GM13977 (cell line): Measurements from ENCODE around the gene MYLK4.

Source experiments
- DNase-seq: peaks from one replicate; pipeline ENCODE4 v3.0.0; 2012; ENCODE audit warnings: low spot score
- in situ Hi-C: fragments of 300-500 bp; cut with MboI; formaldehyde crosslinking; loops from one replicate; pipeline ENCODE4 v1.12.0; 2022; ENCODE audit warnings: low sequenced_read_pairs, low pct_unique_long_range_greater_than_20kb, mixed read lengths, inconsistent platforms; ENCODE audit not compliant: unreplicated experiment
- TF ChIP-seq, protein P1 (sequence below): IDR thresholded peaks from 2 replicates; pipeline ENCODE4 v1.5.1; 2012; ENCODE audit warnings: mild to moderate bottlenecking, control low read depth; ENCODE audit not compliant: insufficient read depth; ENCODE audit errors: extremely low read depth, missing control alignments

The MYLK4 gene

DNA sequence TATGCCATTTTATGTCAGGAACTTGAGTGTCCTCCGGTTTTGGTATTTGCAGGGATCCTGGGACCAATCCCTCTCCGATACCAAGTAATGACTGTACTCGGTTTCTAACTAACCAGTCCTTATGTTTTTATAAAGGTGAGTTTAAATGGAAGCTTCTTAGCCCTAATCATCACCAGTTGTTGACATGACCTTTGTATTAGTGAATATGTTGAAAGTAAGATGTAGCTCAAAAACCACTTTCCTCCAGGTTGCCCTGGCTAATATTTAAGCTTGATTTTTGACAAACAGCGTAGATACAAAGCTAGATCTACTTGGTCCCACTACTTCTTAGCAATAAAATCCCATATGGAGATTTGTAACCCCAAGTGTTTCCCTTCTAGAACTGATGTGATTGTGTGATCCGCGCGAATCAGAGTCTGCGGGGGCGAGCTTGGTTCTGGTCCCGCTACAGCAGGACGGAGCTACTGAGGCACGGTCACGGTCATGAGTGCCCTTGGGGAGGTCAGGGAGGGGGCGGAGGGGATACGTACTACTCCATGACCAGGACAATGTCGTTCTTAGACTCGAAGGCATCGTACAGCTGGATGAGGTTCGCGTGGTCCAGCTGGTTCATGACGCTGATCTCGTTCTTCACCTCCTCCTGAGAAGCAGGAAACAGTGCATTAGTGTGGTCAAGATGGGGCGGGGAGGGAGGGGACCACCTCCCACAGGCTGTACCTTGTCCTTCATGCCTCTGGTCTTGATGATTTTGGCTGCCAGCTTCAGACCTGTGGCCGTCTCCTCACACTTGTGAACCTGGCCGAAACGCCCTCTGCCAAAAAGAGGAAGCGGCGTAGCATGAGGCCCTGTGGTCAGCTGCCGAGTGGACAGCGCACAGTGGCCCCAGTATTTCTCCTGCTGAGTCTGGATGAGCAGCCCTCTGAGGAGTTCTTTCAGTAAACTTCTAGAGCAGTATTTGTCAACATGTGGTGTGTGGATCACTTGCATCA is 65.7 kb downstream of the MYLK4 start:
- in situ Hi-C loops, result no loop called here
- DNase-seq, result no peak
- TF ChIP-seq, protein P1, sequence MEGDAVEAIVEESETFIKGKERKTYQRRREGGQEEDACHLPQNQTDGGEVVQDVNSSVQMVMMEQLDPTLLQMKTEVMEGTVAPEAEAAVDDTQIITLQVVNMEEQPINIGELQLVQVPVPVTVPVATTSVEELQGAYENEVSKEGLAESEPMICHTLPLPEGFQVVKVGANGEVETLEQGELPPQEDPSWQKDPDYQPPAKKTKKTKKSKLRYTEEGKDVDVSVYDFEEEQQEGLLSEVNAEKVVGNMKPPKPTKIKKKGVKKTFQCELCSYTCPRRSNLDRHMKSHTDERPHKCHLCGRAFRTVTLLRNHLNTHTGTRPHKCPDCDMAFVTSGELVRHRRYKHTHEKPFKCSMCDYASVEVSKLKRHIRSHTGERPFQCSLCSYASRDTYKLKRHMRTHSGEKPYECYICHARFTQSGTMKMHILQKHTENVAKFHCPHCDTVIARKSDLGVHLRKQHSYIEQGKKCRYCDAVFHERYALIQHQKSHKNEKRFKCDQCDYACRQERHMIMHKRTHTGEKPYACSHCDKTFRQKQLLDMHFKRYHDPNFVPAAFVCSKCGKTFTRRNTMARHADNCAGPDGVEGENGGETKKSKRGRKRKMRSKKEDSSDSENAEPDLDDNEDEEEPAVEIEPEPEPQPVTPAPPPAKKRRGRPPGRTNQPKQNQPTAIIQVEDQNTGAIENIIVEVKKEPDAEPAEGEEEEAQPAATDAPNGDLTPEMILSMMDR, result no peak

DNA sequence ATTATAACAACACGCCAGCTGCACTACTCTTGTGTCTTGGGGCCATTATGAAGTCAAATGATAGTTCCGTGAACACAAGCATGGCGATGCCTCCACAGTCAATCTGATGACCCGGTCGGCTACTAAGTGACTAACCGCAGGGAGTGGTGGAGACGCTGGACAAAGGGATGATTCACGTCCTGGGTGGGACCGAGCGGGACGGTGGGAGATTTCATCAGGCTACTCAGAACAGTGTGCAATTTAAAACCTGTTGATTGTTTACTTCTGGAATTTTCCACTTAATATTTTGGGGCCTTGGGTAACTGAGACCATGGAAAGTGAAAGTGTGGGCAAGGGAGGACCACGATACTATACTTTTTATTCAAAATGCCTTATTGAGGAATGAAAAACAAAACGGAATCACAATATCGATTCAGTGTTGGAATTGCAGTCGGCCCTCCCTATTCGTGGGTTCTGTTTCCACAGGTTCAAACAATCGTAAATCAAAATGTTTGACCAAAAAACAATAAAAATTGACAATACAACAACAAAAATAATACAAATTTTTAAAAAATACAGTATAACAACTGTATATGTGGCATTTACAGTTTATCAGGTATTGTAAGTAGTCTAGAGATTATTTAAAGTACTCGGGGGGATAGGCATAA is 66.5 kb downstream of the MYLK4 start:
- TF ChIP-seq, protein P1, result no peak
- in situ Hi-C loops, result no loop called here
- DNase-seq, result no peak

DNA sequence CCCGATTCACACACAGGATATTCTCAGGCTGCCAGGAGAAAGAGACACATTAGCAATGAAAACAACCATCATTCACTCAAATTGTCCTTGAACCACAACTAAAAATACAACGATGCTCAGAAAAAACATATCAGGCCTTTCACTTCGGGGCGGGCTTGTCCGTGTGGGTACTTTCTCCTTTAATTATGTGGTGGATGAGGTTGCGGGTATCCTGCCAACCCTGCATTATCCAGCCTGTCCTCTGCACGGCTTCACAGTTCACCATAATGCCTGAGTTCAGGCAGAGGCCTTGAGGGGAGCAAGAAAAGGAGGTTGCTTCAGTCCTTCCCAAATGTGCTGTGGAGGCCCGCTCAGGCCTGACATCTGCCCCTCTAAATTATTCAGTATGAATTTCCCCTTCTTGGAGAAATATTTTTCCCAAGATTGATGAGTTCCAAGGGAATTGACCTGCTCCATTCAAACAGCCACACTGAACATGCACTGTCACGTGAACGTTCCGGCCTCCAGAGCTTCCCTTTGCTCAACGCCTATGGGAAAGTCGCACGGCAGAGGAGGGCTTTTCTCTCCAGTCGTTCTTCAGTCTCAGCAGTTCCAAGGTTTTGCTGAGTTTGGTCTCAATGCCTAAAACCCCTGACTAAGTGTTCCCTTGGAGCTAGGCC is 70.3 kb downstream of the MYLK4 start:
- TF ChIP-seq, protein P1, result no peak
- DNase-seq, result no peak
- in situ Hi-C loops, result no loop called here

DNA sequence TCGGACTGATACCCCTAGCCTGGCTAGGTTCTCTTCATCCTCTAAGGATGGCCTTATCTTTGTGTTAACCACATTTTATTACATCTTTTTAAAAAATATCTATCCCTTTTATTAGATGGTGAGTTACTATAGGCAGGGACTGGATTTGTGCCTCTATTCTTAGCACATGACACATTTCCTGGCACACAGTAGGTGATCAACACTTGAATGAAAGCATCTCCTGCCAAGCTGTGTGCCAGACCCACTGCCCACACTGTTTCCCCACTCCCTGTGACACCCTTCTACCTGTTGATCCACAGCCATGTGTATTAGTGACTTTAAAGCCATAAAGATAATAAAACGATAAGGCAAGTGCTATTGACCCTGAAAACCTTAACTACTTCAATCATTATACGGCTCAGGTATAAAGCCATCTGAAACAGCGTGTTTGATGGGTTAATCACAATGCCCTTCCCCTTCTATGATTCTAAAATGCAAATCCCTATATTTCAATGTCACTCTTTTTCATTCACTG is 73.6 kb downstream of the MYLK4 start:
- TF ChIP-seq, protein P1, result no peak
- in situ Hi-C loops, result no loop called here
- DNase-seq, result no peak

DNA sequence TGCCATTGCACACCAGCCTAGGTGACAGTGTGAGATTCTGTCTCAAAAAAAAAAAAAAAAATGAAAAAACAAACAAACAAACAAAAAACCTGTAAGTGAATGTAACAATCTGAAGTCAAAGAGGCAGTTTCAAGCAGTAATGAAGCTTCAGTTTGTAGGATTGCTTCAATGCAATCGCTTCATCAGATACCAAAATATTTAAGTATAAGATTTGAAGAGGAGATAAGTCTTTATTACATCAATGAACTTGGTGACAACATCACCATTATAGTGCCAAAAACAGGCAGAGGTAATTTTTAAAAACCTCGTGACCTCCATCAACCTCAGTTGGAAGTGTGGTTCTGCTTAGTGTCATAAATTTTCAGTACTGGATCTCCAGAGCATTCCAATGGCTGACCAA is 74.7 kb downstream of the MYLK4 start:
- in situ Hi-C loops, result no loop called here

DNA sequence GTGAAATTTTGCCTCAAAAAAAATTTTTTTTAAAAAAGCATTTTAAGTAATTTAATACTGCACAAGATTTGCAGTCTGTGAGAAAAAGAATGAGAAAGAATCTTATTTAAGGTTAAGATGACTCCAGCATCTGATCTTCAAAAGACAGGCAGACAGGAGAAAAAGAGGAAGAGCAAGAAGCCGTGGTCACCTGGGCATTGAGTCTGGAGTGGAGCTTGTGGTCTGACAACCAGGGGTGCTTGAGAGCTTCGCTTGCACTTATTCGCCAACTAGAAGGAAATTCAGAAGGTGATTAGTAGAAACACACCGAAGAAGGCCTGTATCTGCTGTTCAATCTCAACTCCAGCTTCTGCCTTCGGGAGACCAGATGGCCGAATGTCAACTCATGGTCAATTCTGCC is 75.9 kb downstream of the MYLK4 start:
- TF ChIP-seq, protein P1, result no peak
- in situ Hi-C loops, result no loop called here
- no peak for DNase-seq

More for the DNA sequence above, 74.7 kb downstream of the MYLK4 start:
- TF ChIP-seq, protein P1, result no peak
- no peak for DNase-seq
